ENCODE results near the gene ZNF561.

DNA sequence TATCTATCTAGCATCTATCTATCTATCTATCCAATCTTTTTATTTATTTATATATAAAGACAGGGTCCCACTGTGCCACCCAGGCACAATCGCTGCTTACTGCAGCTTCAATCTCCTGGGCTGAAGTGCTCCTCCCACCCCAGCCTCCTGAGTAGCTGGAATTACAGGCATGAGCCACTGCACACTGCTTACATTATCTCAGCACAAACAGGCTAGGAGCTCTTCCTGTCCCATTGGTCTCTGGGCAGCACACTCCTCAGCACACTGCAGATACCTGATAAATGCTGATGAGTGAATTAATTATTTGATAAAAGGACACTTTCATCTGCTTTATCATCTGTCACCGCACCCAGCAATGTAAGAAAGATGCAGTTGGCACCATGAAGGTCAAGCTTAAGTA, 37.7 kb upstream of the ZNF561 start:
- TF ChIP-seq, protein P1, sequence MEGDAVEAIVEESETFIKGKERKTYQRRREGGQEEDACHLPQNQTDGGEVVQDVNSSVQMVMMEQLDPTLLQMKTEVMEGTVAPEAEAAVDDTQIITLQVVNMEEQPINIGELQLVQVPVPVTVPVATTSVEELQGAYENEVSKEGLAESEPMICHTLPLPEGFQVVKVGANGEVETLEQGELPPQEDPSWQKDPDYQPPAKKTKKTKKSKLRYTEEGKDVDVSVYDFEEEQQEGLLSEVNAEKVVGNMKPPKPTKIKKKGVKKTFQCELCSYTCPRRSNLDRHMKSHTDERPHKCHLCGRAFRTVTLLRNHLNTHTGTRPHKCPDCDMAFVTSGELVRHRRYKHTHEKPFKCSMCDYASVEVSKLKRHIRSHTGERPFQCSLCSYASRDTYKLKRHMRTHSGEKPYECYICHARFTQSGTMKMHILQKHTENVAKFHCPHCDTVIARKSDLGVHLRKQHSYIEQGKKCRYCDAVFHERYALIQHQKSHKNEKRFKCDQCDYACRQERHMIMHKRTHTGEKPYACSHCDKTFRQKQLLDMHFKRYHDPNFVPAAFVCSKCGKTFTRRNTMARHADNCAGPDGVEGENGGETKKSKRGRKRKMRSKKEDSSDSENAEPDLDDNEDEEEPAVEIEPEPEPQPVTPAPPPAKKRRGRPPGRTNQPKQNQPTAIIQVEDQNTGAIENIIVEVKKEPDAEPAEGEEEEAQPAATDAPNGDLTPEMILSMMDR (IDR thresholded peaks at IDR 0.05), result no peak
- no peak for TF ChIP-seq POLR2A (IDR thresholded peaks at IDR 0.05)

Data from esophagus squamous epithelium (tissue), 4 donors.